ENCODE results near the gene GFOD1. TPM values are rescaled to one million over a fixed set of nuclear protein-coding genes. Genes with fewer than 3 reads are reported as not detected.
"Not testable (repeated sequence)": the region's sequence is repeated elsewhere in the genome, so short reads cannot be mapped to it uniquely, and the experiment has no call there.

The GFOD1 gene
- polyA plus RNA-seq, 5 donors: 5.2 to 7.6 (median 6.3) TPM

- DNase-seq: no peak
Observed at GRCh38 chr6:13407368-13407708, 80.1 kb downstream of the GFOD1 start.

DNA sequence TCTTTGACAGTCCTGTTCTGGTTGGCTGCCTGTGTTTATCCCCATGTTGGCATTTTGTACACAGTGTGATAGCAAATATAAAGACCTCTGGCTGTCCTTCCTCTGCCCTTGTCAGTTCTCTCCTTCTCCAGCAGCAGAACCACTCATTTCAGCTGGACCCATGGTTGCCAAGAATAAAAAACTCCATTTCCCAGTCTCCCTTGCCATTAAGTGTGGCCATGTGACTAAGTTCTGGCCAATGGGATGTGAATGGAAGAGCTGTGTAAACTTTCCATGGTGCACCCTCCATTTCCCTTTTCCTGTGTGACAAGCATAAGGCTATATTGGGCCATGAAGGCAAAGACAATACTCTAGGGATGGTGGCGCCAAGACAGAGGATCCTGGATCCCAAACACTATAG is 80.6 kb downstream of the GFOD1 start:
- DNase-seq: no peak

- DNase-seq: peak in 1 of 2 donors; percentile 23
Observed at GRCh38 chr6:13405961-13406477, 81.4 kb downstream of the GFOD1 start.

GRCh38 chr6:13404892-13405254 is 82.5 kb downstream of the GFOD1 start:
- DNase-seq: no peak

GRCh38 chr6:13404228-13404891 is 83.0 kb downstream of the GFOD1 start:
- DNase-seq: peak in 1 of 2 donors; percentile 20

DNA sequence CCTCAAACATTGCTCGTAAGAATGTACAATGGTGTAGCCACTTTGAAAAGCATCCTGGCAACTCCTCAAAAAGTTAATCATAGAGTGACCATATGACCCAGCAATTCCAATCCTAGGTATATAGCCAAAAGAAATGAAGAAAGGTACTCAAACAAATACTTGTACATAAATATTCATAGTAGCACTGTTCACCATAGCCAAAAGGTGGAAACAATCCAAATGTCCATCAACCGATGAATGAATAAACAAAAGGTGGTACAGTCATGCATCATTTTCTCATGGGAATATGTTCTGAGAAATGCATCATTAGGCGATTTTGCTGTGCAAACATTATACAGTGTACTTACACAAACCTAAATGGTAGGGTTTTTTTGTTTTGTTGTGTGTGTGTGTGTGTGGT is 84.7 kb downstream of the GFOD1 start:
- no peak for DNase-seq

DNA sequence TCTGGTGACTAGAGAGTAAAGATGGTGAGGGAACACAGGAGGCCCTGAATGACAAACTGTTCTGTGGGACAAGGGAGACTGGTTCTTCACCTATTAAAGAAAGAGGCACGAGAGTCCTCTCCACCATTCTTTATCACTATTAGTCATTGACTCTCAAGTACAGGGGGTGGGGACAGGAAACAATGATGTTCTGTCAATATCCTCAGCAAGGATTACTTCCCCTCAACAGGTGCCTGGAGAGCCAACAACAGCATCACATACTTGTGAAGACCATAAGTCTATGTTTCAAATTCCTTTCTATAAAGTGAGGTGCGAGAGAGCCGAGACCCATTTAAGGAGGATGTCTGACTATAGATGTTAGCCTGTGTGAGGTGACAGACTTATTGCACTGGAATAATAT is 86.6 kb downstream of the GFOD1 start:
- DNase-seq: no peak

- DNase-seq: no peak
Observed at GRCh38 chr6:13398421-13398994, 88.9 kb downstream of the GFOD1 start.

DNA sequence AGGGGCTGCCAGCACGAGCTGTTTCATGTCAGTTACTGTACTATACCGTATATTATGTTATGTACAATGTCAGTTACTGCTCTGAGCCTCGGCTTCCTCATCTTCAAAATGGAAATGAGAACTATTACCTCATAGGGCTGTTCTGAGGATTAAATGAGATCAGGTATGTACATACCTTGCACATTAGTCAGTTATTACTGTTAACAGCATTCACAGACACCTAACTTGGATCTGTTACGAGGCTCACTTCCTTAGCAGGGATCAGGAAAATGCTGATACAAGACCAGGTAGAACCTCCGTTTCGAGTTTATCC is 89.4 kb downstream of the GFOD1 start:
- DNase-seq: no peak

DNA sequence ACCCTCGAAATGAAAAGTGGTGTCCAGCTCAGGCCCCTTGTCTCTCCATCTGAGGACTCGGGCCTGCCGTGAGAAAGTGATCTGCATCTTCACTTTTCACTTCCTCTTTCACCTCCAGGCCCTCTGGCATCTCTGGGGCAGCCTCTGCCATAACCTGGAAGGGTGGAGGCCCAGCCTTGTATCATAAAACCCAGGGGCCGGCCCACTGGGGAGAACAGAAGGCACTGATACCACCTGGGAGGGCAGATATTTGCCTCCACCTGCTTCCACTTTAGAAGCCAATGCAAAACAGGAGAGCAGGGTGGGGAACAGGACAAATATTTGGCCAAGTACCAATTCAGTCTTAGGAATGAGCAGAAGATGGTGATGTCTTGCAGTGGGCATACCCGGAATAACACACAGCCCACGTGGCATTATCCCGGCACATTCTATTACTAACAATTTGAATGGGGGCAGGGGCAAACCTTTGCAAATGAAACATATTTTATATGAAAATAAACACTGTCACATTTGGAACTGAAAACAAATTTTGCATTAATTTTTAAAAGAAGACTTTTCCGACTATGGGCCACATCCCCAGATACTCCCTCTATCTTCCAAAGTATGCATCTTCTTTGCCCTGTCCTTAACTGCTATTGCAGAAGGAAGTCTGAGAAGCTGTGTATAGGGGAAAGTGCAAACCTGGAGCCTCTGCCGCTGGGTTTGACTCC is 89.9 kb downstream of the GFOD1 start:
- DNase-seq: no peak

GRCh38 chr6:13396241-13396792 is 91.1 kb downstream of the GFOD1 start:
- DNase-seq: no peak

- DNase-seq: no peak
Observed at GRCh38 chr6:13395272-13396237, 91.8 kb downstream of the GFOD1 start.

DNA sequence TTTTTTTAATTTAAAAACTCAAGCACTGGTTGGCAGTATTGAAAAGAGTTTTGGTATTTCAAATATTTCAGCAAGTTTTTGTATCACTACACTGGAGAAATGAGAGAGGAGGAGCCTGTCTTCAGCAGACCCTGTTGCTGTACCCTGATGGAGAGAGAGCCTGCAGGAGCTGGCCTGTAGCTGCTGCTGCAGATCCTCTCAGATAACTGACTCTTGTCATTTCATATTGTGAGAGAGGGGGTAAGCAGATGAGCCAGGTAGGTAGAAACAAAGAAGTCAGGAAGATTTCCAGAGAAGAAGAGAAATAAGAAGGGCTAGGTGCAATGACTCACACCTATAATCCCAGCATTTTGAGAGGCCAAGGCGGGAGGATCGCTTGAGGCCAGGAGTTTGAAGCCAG is 94.9 kb downstream of the GFOD1 start:
- no peak for DNase-seq

- no peak for DNase-seq
Observed at GRCh38 chr6:13391537-13391936, 95.9 kb downstream of the GFOD1 start.

DNA sequence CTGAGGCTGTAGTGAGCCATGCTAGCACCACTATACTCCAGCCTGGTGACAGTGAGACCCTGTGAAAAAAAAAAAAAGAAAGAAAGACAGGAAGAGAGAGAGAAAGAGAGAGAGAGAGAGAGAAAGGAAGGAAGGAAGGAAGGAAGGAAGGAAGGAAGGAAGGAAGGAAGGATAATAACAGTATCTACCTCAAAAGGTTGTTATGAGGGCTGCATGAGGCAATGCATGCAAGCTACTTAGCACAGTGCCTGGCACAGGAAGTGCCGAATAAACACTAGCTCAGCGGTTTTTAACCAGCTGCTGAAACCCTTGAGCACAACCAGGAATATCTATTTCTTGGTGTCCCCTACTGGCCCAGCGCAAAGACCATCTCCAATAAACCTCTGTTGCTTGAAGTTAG is 96.7 kb downstream of the GFOD1 start:
- DNase-seq: no peak

DNA sequence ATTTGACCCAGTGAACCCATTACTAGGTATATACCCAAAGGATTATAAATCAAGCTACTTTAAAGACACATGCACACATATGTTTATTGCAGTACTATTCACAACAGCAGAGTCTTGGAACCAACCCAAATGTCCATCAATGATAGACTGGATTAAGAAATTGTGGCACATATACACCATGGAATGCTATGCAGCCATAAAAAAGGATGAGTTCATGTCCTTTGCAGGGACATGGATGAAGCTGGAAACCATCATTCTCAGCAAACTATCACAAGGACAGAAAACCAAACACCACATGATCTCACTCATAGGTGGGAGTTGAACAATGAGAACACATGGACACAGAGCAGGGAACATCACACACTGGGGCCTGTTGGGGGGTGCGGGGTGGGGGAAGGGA is 98.2 kb downstream of the GFOD1 start:
- DNase-seq: not testable (repeated sequence)

GRCh38 chr6:13388769-13389168 is 98.6 kb downstream of the GFOD1 start:
- not testable (repeated sequence) for DNase-seq

DNA sequence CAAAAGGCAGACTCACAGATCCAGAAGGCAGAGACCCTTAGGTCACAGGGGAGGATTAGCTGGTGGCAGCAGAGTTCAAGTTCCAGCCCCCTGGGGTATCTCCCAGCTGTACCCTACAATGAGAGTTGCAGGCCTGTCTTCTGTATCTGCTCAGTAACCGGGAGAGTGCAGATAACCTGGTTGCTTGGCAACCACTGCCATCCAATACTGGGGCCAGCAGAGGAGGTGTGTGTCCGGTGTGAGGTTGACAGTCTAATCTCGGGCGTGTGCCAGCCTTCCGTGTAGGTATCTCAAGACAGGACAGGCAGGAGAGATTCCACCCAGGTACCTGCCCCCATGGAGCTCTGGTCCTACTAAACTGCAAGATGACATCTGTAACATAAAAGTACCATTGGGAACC is 102.4 kb downstream of the GFOD1 start:
- DNase-seq: no peak

- no peak for DNase-seq
Observed at GRCh38 chr6:13384506-13384905, 102.9 kb downstream of the GFOD1 start.

- peak; percentile 47 to 68 for DNase-seq
Observed at GRCh38 chr6:13383328-13384163, 103.9 kb downstream of the GFOD1 start.

GRCh38 chr6:13380761-13381160 is 106.6 kb downstream of the GFOD1 start:
- DNase-seq: no peak

Data from right lung (tissue), 5 donors.